Keratinocyte (primary cell): Measurements from ENCODE around the gene B3GNT8. TPM values are rescaled to one million over a fixed set of nuclear protein-coding genes. Genes with fewer than 3 reads are reported as not detected.

ENCODE experiments used
- DNase-seq: peaks from one replicate; pipeline ENCODE4 v3.0.0-alpha.2; 2011; ENCODE audit warnings: low read depth, missing footprints, low spot score
- FAIRE-seq: peaks from 2 replicates; lab custom pipeline; 2011; peaks lifted over from hg19 to GRCh38; lab: Jason Lieb, UNC
- H2AFZ ChIP-seq: 2 replicates; pipeline ENCODE4 v1.6.0; 2012; ENCODE audit warnings: low read length, control low read depth, inconsistent platforms; ENCODE audit not compliant: control insufficient read depth
- H3K27ac ChIP-seq: 2 replicates; pipeline ENCODE4 v1.5.1; 2011; ENCODE audit warnings: low read length; ENCODE audit not compliant: control insufficient read depth, insufficient read depth
- H3K27me3 ChIP-seq: 3 replicates; pipeline ENCODE4 v1.6.0; 2011; ENCODE audit warnings: low read length; ENCODE audit not compliant: control insufficient read depth, insufficient read depth; ENCODE audit errors: extremely low read depth
- H3K36me3 ChIP-seq, 2 experiments: 2 replicates in 1 of 2; 3 replicates in 1 of 2; pipeline ENCODE4 v1.5.1; 2011; ENCODE audit warnings: low read length in 2 of 2, mild to moderate bottlenecking in 1 of 2; ENCODE audit not compliant: control insufficient read depth in 2 of 2, insufficient read depth in 2 of 2; ENCODE audit errors: extremely low read depth in 1 of 2
- H3K4me1 ChIP-seq: 3 replicates; pipeline ENCODE4 v1.5.1; 2011; ENCODE audit warnings: low read length; ENCODE audit not compliant: control insufficient read depth, insufficient read depth; ENCODE audit errors: extremely low read depth
- H3K4me2 ChIP-seq: 3 replicates; pipeline ENCODE4 v1.6.0; 2011; ENCODE audit warnings: low read depth, low read length; ENCODE audit not compliant: control insufficient read depth, insufficient read depth; ENCODE audit errors: extremely low read depth
- H3K4me3 ChIP-seq, 3 experiments: fragments of 200-600 bp in 1 of 3; sonication (generic) in 1 of 3; 2 replicates in 2 of 3; 3 replicates in 1 of 3; pipeline ENCODE4 v1.5.1; 2011 to 2016; ENCODE audit warnings: low read length in 3 of 3, mild to moderate bottlenecking in 3 of 3, control low read depth in 2 of 3, inconsistent platforms in 1 of 3, low read depth in 1 of 3, mixed read lengths in 1 of 3, mixed run types in 1 of 3, moderate library complexity in 1 of 3; ENCODE audit not compliant: control insufficient read depth in 2 of 3, insufficient read depth in 2 of 3; ENCODE audit errors: extremely low read depth in 1 of 3
- H3K79me2 ChIP-seq: 2 replicates; pipeline ENCODE4 v1.6.0; 2012; ENCODE audit warnings: low read length; ENCODE audit not compliant: control insufficient read depth, insufficient read depth
- H3K9ac ChIP-seq: 3 replicates; pipeline ENCODE4 v1.6.0; 2011; ENCODE audit warnings: low read length; ENCODE audit not compliant: control insufficient read depth, insufficient read depth; ENCODE audit errors: extremely low read depth
- H3K9me1 ChIP-seq: 3 replicates; pipeline ENCODE4 v1.6.0; 2011; ENCODE audit warnings: low read length; ENCODE audit not compliant: control insufficient read depth, insufficient read depth; ENCODE audit errors: extremely low read depth
- H3K9me3 ChIP-seq: 2 replicates; pipeline ENCODE4 v1.5.1; 2012; ENCODE audit warnings: low read depth, low read length; ENCODE audit not compliant: control insufficient read depth
- H4K20me1 ChIP-seq: 3 replicates; pipeline ENCODE4 v1.6.0; 2011; ENCODE audit warnings: low read length; ENCODE audit not compliant: control insufficient read depth, insufficient read depth; ENCODE audit errors: extremely low read depth
- CTCF ChIP-seq, 3 experiments: IDR thresholded peaks in 1 of 3; conservative IDR thresholded peaks in 1 of 3; optimal IDR thresholded peaks in 1 of 3; 2 replicates in 2 of 3; 3 replicates in 1 of 3; pipeline versions ENCODE3 to v1.5.1; 2011; ENCODE audit warnings: low read length in 3 of 3, mild to moderate bottlenecking in 3 of 3, moderate library complexity in 2 of 3, control low read depth in 1 of 3, inconsistent platforms in 1 of 3; ENCODE audit not compliant: insufficient read depth in 2 of 3; ENCODE audit errors: extremely low read depth in 1 of 3
- EZH2 ChIP-seq: IDR thresholded peaks from one replicate; pipeline ENCODE4 v1.6.1; 2012; ENCODE audit warnings: inconsistent platforms, mild to moderate bottlenecking, low read length, moderate library complexity
- dilution Hi-C: fragments of 300-500 bp; cut with MboI; formaldehyde crosslinking; loops from one replicate; pipeline ENCODE4 v1.7.0; 2020; ENCODE audit warnings: low sequenced_read_pairs; ENCODE audit not compliant: extremely low pct_ligation_motif_present
- polyA plus RNA-seq, 5 experiments: library from polyadenylated mRNA; depleted of rRNA in 3 of 5; stranded (reverse) in 3 of 5; stranded (forward) in 1 of 5; unstranded in 1 of 5; fragments of >200 nt; gene quantifications; 1 replicate in 1 of 5; 2 replicates in 3 of 5; 3 replicates in 1 of 5; pipeline versions ENCODE4 v1.2.1 to v1.2.3, GENCODE V29; 2011 to 2012; ENCODE audit warnings: missing spikeins in 2 of 5, low read depth in 1 of 5, low replicate concordance in 1 of 5

Gene B3GNT8
- polyA plus RNA-seq, 1 donor (not counting 4 experiments of a cell fraction or from before 2014, with no cell fraction given), result 0.97 TPM

GRCh38 chr19:41442473-41443355 lies 15.5 kb upstream of the B3GNT8 start, which contains the start of gene ERICH4:
TSS of gene ERICH4 (plus strand) at chr19:41443156. CDS start at chr19:41443170, 14 bp downstream.
- Histone ChIP-seq H3K4me1 (peaks cover 12% of the 10 kb centered on the region), H3K9me1 (no peaks in the 10 kb centered on the region), H3K79me2 (peaks cover 9% of the 10 kb centered on the region), H3K4me3 (no peak within 1 kb of the TSS), H3K27me3 (no peaks in the 10 kb centered on the region), H3K4me2 (no peak within 1 kb of the TSS), H2AFZ (peak within 1 kb of the TSS; percentile 19), H4K20me1 (no peaks in the 10 kb centered on the region), H3K36me3 (peaks cover 3 to 4% of the 10 kb centered on the region in 2 experiments), H3K9ac (no peak within 1 kb of the TSS), H3K9me3 (no peaks in the 10 kb centered on the region), H3K27ac (no peak within 1 kb of the TSS)
- DNase-seq (no peak), FAIRE-seq (no peak)
- dilution Hi-C loops, result no loop called here
- TF ChIP-seq CTCF (optimal IDR thresholded peaks at IDR 0.05 in 1 of 3, IDR thresholded peaks at IDR 0.05 in 1 of 3, conservative IDR thresholded peaks at IDR 0.05 in 1 of 3; ENCODE audit: extremely low read depth in 1 of 3, insufficient read depth in 2 of 3, low read length in 3 of 3) (no peak), EZH2 (no peak)

GRCh38 chr19:41441321-41441945 lies 14.3 kb upstream of the B3GNT8 start:
- no peak overlapping the region for H3K4me3 ChIP-seq
- no peaks in the 10 kb centered on the region for H3K9me1 ChIP-seq
- H4K20me1 ChIP-seq, result no peaks in the 10 kb centered on the region
- no peak overlapping the region for H2AFZ ChIP-seq
- FAIRE-seq (no peak), DNase-seq (no peak)
- TF ChIP-seq EZH2 (no peak), CTCF (optimal IDR thresholded peaks at IDR 0.05 in 1 of 3, IDR thresholded peaks at IDR 0.05 in 1 of 3, conservative IDR thresholded peaks at IDR 0.05 in 1 of 3; ENCODE audit: extremely low read depth in 1 of 3, insufficient read depth in 2 of 3, low read length in 3 of 3) (no peak)
- H3K27me3 ChIP-seq, result no peaks in the 10 kb centered on the region
- H3K9ac ChIP-seq, result no peak overlapping the region
- peaks cover 12% of the 10 kb centered on the region for H3K4me1 ChIP-seq
- no peak overlapping the region for H3K27ac ChIP-seq
- dilution Hi-C loops, result no loop called here
- peaks cover 13% of the 10 kb centered on the region for H3K79me2 ChIP-seq
- peaks cover 6 to 8% of the 10 kb centered on the region in 2 experiments for H3K36me3 ChIP-seq
- no peak overlapping the region for H3K4me2 ChIP-seq
- H3K9me3 ChIP-seq, result no peaks in the 10 kb centered on the region
